HG02870 (cell line): ENCODE measurements around the gene CEMP1.

Experiments
- ATAC-seq: cut with Tn5 transposase; IDR thresholded peaks from one replicate; pipeline ENCODE4 v1.9.1; 2021; ENCODE audit warnings: mild to moderate bottlenecking, moderate library complexity; ENCODE audit not compliant: unreplicated experiment

The CEMP1 gene

GRCh38 chr16:2487517-2487842 lies 43.7 kb downstream of the CEMP1 start:
- ATAC-seq, result no peak

GRCh38 chr16:2486645-2487516 lies 44.3 kb downstream of the CEMP1 start:
- no peak for ATAC-seq

GRCh38 chr16:2485811-2486507 lies 45.2 kb downstream of the CEMP1 start:
- no peak for ATAC-seq

- ATAC-seq, result no peak
Observed at GRCh38 chr16:2484898-2485508, 46.2 kb downstream of the CEMP1 start.

- ATAC-seq, result no peak
Observed at GRCh38 chr16:2483939-2484897, 47.0 kb downstream of the CEMP1 start.

- no peak for ATAC-seq
Observed at GRCh38 chr16:2482708-2483534, 48.3 kb downstream of the CEMP1 start.

GRCh38 chr16:2482249-2482648 lies 49.0 kb downstream of the CEMP1 start:
- ATAC-seq, result no peak

- ATAC-seq, result no peak
Observed at GRCh38 chr16:2481676-2482075, 49.5 kb downstream of the CEMP1 start.

GRCh38 chr16:2480948-2481347 lies 50.3 kb downstream of the CEMP1 start:
- no peak for ATAC-seq
